ENCODE results near the gene ELOB. TPM values are rescaled to one million over a fixed set of nuclear protein-coding genes. Genes with fewer than 3 reads are reported as not detected.

Gene ELOB
- total and polyA plus RNA-seq, 2 of the 13 experiments (the other 11 are each of a cell fraction or from before 2014, with no cell fraction given) = 208 to 225 TPM

- Histone ChIP-seq H2AFZ (ENCODE audit: low read length) (no peak overlapping the region), H4K20me1 (ENCODE audit: insufficient read depth, low read length) (peaks cover 18% of the 10 kb centered on the region), H3K27me3 (ENCODE audit: control insufficient read depth in 1 of 2, insufficient read depth in 2 of 2, low read length in 2 of 2) (no peaks in the 10 kb centered on the region; a peak in 1 of 5 replicates), H3K27ac (ENCODE audit: extremely low read length, insufficient read depth, low read length) (no peak overlapping the region), H3K4me3 (replicated peaks in 1 of 3; ENCODE audit: insufficient read depth in 1 of 3, low read depth in 2 of 3, low read length in 3 of 3) (no peak overlapping the region), H3K9me3 (ENCODE audit: low read length) (no peaks in the 10 kb centered on the region), H3K36me3 (replicated peaks in 1 of 2; ENCODE audit: control insufficient read depth in 1 of 2, insufficient read depth in 2 of 2, low read length in 2 of 2) (peaks cover 2 to 4% of the 10 kb centered on the region in 2 experiments; a peak in 2 of 5 replicates), H3K79me2 (ENCODE audit: insufficient read depth, low read length) (peaks cover 34% of the 10 kb centered on the region), H3K9ac (ENCODE audit: insufficient read depth, low read depth, low read length) (no peak overlapping the region), H3K4me2 (ENCODE audit: low read depth, low read length) (no peak overlapping the region), H3K4me1 (ENCODE audit: insufficient read depth, low read length) (peaks cover 21% of the 10 kb centered on the region)
- no TSS peak for BruUV-seq (replicated peaks)
- CTCF ChIA-PET (ENCODE audit: low intra/inter-chr PET ratio, low total read pairs) = no interaction called here
- no peak for TF ChIP-seq ETS1 (CRISPR knock-in tag; IDR thresholded peaks at IDR 0.05)
- DNase-seq (ENCODE audit: low spot score) (no peak), ATAC-seq (no peak), FAIRE-seq (no peak)
- intact Hi-C loops (cut with micrococcal nuclease; ENCODE audit: unreplicated experiment) = no loop called here
- POLR2A ChIA-PET = interaction anchor here (5.1 kb wide), 1 partner anchor 11 kb away, joined by 43 read pairs; no protein-coding TSS in a partner anchor
- WGBS (ENCODE audit: low lambda C conversion rate) = 98% methylated on average over 6 of the region's 6 CpGs
- in situ Hi-C loops (cut with HindIII; ENCODE audit: extremely low pct_ligation_motif_present, low pct_unique_long_range_greater_than_20kb) = no loop called here
These were observed 27.1 kb downstream of the ELOB start for GRCh38 chr16:2749936-2750335.

- DNase-seq (ENCODE audit: low spot score) (no peak), ATAC-seq (no peak), FAIRE-seq (no peak)
- intact Hi-C loops (cut with micrococcal nuclease; ENCODE audit: unreplicated experiment) = no loop called here
- no TSS peak for BruUV-seq (replicated peaks)
- in situ Hi-C loops (cut with HindIII; ENCODE audit: extremely low pct_ligation_motif_present, low pct_unique_long_range_greater_than_20kb) = no loop called here
- Histone ChIP-seq H3K9ac (ENCODE audit: insufficient read depth, low read depth, low read length) (no peak overlapping the region), H3K9me3 (ENCODE audit: low read length) (no peaks in the 10 kb centered on the region), H2AFZ (ENCODE audit: low read length) (no peak overlapping the region), H3K79me2 (ENCODE audit: insufficient read depth, low read length) (peaks cover 29% of the 10 kb centered on the region), H3K36me3 (replicated peaks in 1 of 2; ENCODE audit: control insufficient read depth in 1 of 2, insufficient read depth in 2 of 2, low read length in 2 of 2) (peaks cover 2 to 4% of the 10 kb centered on the region in 2 experiments; a peak in 2 of 5 replicates), H3K27me3 (ENCODE audit: control insufficient read depth in 1 of 2, insufficient read depth in 2 of 2, low read length in 2 of 2) (no peaks in the 10 kb centered on the region; a peak in 1 of 5 replicates), H4K20me1 (ENCODE audit: insufficient read depth, low read length) (peaks cover 14% of the 10 kb centered on the region), H3K4me2 (ENCODE audit: low read depth, low read length) (no peak overlapping the region), H3K27ac (ENCODE audit: extremely low read length, insufficient read depth, low read length) (no peak overlapping the region), H3K4me3 (replicated peaks in 1 of 3; ENCODE audit: insufficient read depth in 1 of 3, low read depth in 2 of 3, low read length in 3 of 3) (no peak overlapping the region), H3K4me1 (ENCODE audit: insufficient read depth, low read length) (peaks cover 16% of the 10 kb centered on the region)
- ChIA-PET CTCF (ENCODE audit: low intra/inter-chr PET ratio, low total read pairs) (no interaction called here), POLR2A (no interaction called here)
- 91% methylated on average over 5 of the region's 5 CpGs for WGBS (ENCODE audit: low lambda C conversion rate)
- TF ChIP-seq PHF8 (CRISPR knock-in tag; IDR thresholded peaks at IDR 0.05) = no peak
- TF ChIP-seq HDAC1 (CRISPR knock-in tag; IDR thresholded peaks at IDR 0.05) = no peak
- TF ChIP-seq ZNF501 (CRISPR knock-in tag; IDR thresholded peaks at IDR 0.05) = no peak
- TF ChIP-seq PCBP1 (IDR thresholded peaks at IDR 0.05; ENCODE audit: borderline replicate concordance, low read depth, low read length) = no peak
- TF ChIP-seq ZSCAN31 (CRISPR knock-in tag; IDR thresholded peaks at IDR 0.05; ENCODE audit: low read depth) = no peak
- TF ChIP-seq HIC2 (CRISPR knock-in tag; IDR thresholded peaks at IDR 0.05; ENCODE audit: low read depth) = no peak
- no peak for TF ChIP-seq ELF1 (CRISPR knock-in tag; IDR thresholded peaks at IDR 0.05)
- TF ChIP-seq BCLAF1 (IDR thresholded peaks at IDR 0.05) = no peak
- TF ChIP-seq ZFX (CRISPR knock-in tag; IDR thresholded peaks at IDR 0.05; ENCODE audit: low read depth) = no peak
- TF ChIP-seq IKZF1 (IDR thresholded peaks at IDR 0.05) = no peak
- no peak for TF ChIP-seq AHR (CRISPR knock-in tag; IDR thresholded peaks at IDR 0.05)
- no peak for TF ChIP-seq EHMT2 (IDR thresholded peaks at IDR 0.05; ENCODE audit: borderline replicate concordance, low read depth, low read length)
- no peak for TF ChIP-seq RCOR2 (CRISPR knock-in tag; IDR thresholded peaks at IDR 0.05)
- no peak for TF ChIP-seq SUZ12 (IDR thresholded peaks at IDR 0.05; ENCODE audit: low read depth, low read length)
These were observed 27.6 kb downstream of the ELOB start for GRCh38 chr16:2749476-2749875.

All from HepG2 (cell line).